ENCODE results near the gene TMEM156. TPM values are rescaled to one million over a fixed set of nuclear protein-coding genes. Genes with fewer than 3 reads are reported as not detected.
A peak's percentile ranks its signal among the peaks of the same experiment; 100 is the strongest.

Gene TMEM156
- 1 to 10 TPM in 1 of 10 donors, under 1 TPM in 3, not detected in 6; 0.11 to 1.1 (median 0.13) TPM for total RNA-seq
- under 1 TPM in 1 of 2 donors, not detected in 1; 0.10 TPM for polyA plus RNA-seq
- long read RNA-seq, donor 1, result 0 reads
- long read RNA-seq, donor 2, result 0 reads
- long read RNA-seq, donor 3, result 0 reads

DNA sequence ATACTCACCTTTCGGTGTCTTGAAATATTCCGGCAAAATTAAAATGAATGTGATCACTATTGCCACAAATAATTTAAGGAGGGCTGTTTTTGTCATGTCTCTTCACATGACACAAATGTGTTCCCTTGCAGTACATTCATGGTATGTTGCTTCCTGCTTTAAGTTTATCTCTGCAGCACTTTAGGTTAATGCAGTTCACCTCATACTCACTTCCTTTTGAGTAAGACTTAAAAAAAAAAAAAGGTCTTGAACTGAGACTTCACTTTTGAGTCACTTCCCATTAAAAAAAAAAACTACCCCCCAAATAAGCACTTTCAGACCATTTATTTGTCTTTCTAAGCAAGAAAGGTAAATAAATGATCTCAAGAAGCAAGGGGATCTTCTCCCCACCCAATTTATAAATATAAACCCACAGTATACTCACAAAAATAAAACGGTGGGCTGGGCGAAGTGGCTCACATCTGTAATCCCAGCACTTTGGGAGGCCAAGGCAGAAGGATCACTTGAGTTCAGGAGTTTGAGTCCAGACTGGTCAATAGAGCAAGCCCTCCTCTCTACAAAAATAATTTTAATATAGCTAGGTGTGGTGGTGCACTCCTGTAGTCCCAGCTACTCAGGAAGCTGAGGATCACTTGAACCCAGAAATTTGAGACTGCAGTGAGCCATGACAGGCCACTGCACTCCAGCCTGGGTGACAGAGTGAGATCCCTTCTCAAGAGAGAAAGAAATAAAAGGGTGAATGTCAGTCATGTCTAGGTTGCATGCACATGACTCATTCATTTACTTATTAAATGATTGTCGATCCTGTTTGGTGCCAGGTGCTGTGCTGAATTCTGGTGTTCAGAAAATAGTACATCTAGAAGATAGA is at the start of gene TMEM156:
Gene TMEM156 (minus strand): TSS at position 192 of the 868 bp plus-strand sequence. CDS start 96 bp downstream, at position 96.
- no peaks in the 10 kb centered on the region for H3K36me3 ChIP-seq
- intact Hi-C loops (cut with DNase I), result no loop called here
- H3K9me3 ChIP-seq, result no peaks in the 10 kb centered on the region
- WGBS, 2 donors, result 83% methylated on average over 5 of the region's 5 CpGs
- H3K4me3 ChIP-seq, result peak within 1 kb of the TSS in 1 of 10 donors; percentile 46
- TF ChIP-seq, protein P1, sequence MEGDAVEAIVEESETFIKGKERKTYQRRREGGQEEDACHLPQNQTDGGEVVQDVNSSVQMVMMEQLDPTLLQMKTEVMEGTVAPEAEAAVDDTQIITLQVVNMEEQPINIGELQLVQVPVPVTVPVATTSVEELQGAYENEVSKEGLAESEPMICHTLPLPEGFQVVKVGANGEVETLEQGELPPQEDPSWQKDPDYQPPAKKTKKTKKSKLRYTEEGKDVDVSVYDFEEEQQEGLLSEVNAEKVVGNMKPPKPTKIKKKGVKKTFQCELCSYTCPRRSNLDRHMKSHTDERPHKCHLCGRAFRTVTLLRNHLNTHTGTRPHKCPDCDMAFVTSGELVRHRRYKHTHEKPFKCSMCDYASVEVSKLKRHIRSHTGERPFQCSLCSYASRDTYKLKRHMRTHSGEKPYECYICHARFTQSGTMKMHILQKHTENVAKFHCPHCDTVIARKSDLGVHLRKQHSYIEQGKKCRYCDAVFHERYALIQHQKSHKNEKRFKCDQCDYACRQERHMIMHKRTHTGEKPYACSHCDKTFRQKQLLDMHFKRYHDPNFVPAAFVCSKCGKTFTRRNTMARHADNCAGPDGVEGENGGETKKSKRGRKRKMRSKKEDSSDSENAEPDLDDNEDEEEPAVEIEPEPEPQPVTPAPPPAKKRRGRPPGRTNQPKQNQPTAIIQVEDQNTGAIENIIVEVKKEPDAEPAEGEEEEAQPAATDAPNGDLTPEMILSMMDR (IDR thresholded peaks at IDR 0.05), result no peak
- H3K4me1 ChIP-seq, result peaks cover 0 to 29% (median 0%) of the 10 kb centered on the region in 9 donors
- DNase-seq (no peak), ATAC-seq (no peak)
- H3K27me3 ChIP-seq, result no peaks in the 10 kb centered on the region
- H3K27ac ChIP-seq, result peak within 1 kb of the TSS in 1 of 10 donors; percentile 77

DNA sequence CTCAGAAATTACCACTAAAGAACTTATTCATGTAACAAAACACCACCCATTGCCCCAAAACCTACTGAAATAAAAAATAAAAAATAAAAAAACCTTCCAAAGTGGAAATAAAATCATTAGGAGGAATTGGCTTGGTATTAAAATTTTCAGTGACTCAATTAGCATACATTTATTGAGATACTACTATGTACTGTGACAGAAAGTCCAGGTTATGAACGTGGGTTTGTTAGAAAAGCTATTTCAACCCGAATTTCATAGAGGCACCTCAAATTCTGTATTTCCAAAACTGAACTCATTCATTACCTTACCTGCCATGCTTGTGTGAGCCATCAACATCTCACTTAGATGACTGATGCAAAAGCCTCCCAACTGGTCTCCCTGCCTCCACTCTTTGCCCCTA is 46.6 kb upstream of the TMEM156 start:
- intact Hi-C loops (cut with DNase I), result no loop called here
- H3K27me3 ChIP-seq, result no peaks in the 10 kb centered on the region
- H3K27ac ChIP-seq, result no peak overlapping the region
- H3K4me1 ChIP-seq, result no peaks in the 10 kb centered on the region
- no peaks in the 10 kb centered on the region for H3K9me3 ChIP-seq
- DNase-seq, result no peak
- H3K4me3 ChIP-seq, result no peak overlapping the region
- TF ChIP-seq, protein P1 (IDR thresholded peaks at IDR 0.05), result no peak
- WGBS, 2 donors, result 94 to 96% methylated on average over 2 of the region's 2 CpGs
- H3K36me3 ChIP-seq, result peaks cover 0 to 46% (median 6%) of the 10 kb centered on the region in 9 donors
- no peak for ATAC-seq

- Histone ChIP-seq H3K27ac (no peak overlapping the region), H3K9me3 (no peaks in the 10 kb centered on the region), H3K4me3 (no peak overlapping the region), H3K36me3 (no peaks in the 10 kb centered on the region), H3K4me1 (peaks cover 0 to 14% (median 0%) of the 10 kb centered on the region in 9 donors), H3K27me3 (no peaks in the 10 kb centered on the region)
- DNase-seq, result no peak
- intact Hi-C loops (cut with DNase I), result no loop called here
- 77 to 91% methylated on average over 3 of the region's 3 CpGs for WGBS, 2 donors
- ATAC-seq, result no peak
- TF ChIP-seq, protein P1 (IDR thresholded peaks at IDR 0.05), result no peak
Observed at GRCh38 chr4:39068907-39069306, 36.7 kb upstream of the TMEM156 start.

DNA sequence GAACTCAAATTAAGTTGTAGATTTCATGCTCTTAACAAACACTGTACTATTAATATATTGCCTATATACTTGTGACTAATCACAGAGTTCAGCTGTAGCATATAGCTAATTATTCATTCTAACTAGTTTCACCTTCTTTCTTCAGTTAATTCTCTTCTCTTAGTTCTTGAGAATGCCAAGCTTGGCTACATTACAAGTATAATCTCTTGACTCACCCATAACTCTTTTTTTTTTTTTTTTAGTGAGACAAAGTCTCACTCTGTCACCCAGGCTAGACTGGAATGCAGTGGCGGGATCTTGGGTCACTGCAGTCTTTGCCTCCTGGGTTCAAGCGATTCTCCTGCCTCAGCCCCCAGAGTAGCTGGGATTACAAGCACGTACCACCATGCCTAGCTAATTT is 35.2 kb upstream of the TMEM156 start:
- no peaks in the 10 kb centered on the region for H3K9me3 ChIP-seq
- 93% methylated on average over 3 of the region's 3 CpGs for WGBS, 2 donors
- DNase-seq (no peak), ATAC-seq (no peak)
- no peak overlapping the region for H3K4me3 ChIP-seq
- intact Hi-C loops (cut with DNase I), result no loop called here
- H3K27me3 ChIP-seq, result no peaks in the 10 kb centered on the region
- no peak overlapping the region for H3K27ac ChIP-seq
- TF ChIP-seq, protein P1 (IDR thresholded peaks at IDR 0.05), result no peak
- peaks cover 0 to 14% (median 0%) of the 10 kb centered on the region in 9 donors for H3K4me1 ChIP-seq
- H3K36me3 ChIP-seq, result no peaks in the 10 kb centered on the region
